ENCODE measurements around the gene MTAP. TPM values are rescaled to one million over a fixed set of nuclear protein-coding genes. Genes with fewer than 3 reads are reported as not detected.

Gene MTAP
- total RNA-seq: 10 to 100 TPM; 44.9 to 63.7 TPM

- CTCF ChIA-PET: interaction anchor here (1.1 to 2.9 kb wide), 6 partner anchors 10 to 337 kb away, joined by 3 to 11 read pairs (median 4); partner anchors contain the start of gene CDKN2B
- H3K36me3 Mint-ChIP-seq: peaks cover 14% of the 10 kb centered on the region
- H3K27me3 Mint-ChIP-seq: peaks cover 39% of the 10 kb centered on the region
Observed at GRCh38 chr9:21802418-21803000, at the start of gene MTAP. Gene MTAP, plus strand, starts transcription at chr9:21802636. Its CDS starts 113 bp downstream, at chr9:21802749.

GRCh38 chr9:21753523-21753922 lies 48.9 kb upstream of the MTAP start:
- CTCF ChIA-PET: no interaction called here
- no peaks in the 10 kb centered on the region for H3K9me3 Mint-ChIP-seq (ENCODE audit: low read depth)
- no peaks in the 10 kb centered on the region for H3K36me3 Mint-ChIP-seq
- ATAC-seq (no peak), DNase-seq (no peak)
- no peaks in the 10 kb centered on the region for H3K4me1 Mint-ChIP-seq
- H3K4me3 Mint-ChIP-seq: no peak overlapping the region
- H3K27me3 Mint-ChIP-seq: peaks cover 84% of the 10 kb centered on the region
- no peak overlapping the region for H3K27ac Mint-ChIP-seq

More at GRCh38 chr9:21802418-21803000, at the start of gene MTAP:
- peak within 1 kb of the TSS; percentile 97 for H3K27ac Mint-ChIP-seq
- H3K9me3 Mint-ChIP-seq (ENCODE audit: low read depth): no peaks in the 10 kb centered on the region
- DNase-seq (peak; percentile 80), ATAC-seq (peak; percentile 85)
- H3K4me3 Mint-ChIP-seq: peak within 1 kb of the TSS; percentile 97
- H3K4me1 Mint-ChIP-seq: peaks cover 39% of the 10 kb centered on the region

- no peak for ATAC-seq
- CTCF ChIA-PET: interaction anchor here (1.2 kb wide), 1 partner anchor 34 kb away, joined by 3 read pairs; no protein-coding TSS in a partner anchor
Observed at GRCh38 chr9:21754741-21755140, 47.7 kb upstream of the MTAP start.

GRCh38 chr9:21758540-21758939 lies 43.9 kb upstream of the MTAP start:
- H3K4me3 Mint-ChIP-seq: no peak overlapping the region
- no peaks in the 10 kb centered on the region for H3K9me3 Mint-ChIP-seq (ENCODE audit: low read depth)
- H3K36me3 Mint-ChIP-seq: no peaks in the 10 kb centered on the region
- no peak for DNase-seq
- peaks cover 85% of the 10 kb centered on the region for H3K27me3 Mint-ChIP-seq
- H3K4me1 Mint-ChIP-seq: peaks cover 7% of the 10 kb centered on the region
- no peak for ATAC-seq
- CTCF ChIA-PET: no interaction called here
- no peak overlapping the region for H3K27ac Mint-ChIP-seq

More at GRCh38 chr9:21754741-21755140, 47.7 kb upstream of the MTAP start:
- peaks cover 88% of the 10 kb centered on the region for H3K27me3 Mint-ChIP-seq
- no peak for DNase-seq
- H3K4me3 Mint-ChIP-seq: no peak overlapping the region
- no peaks in the 10 kb centered on the region for H3K9me3 Mint-ChIP-seq (ENCODE audit: low read depth)
- H3K36me3 Mint-ChIP-seq: no peaks in the 10 kb centered on the region
- H3K27ac Mint-ChIP-seq: no peak overlapping the region
- H3K4me1 Mint-ChIP-seq: no peaks in the 10 kb centered on the region

GRCh38 chr9:21761309-21761901 lies 41.0 kb upstream of the MTAP start:
- Mint-ChIP-seq H3K27ac (no peak overlapping the region), H3K27me3 (peaks cover 81% of the 10 kb centered on the region), H3K36me3 (no peaks in the 10 kb centered on the region), H3K4me3 (peak overlapping the region; percentile 1), H3K9me3 (ENCODE audit: low read depth) (no peaks in the 10 kb centered on the region), H3K4me1 (peaks cover 7% of the 10 kb centered on the region)
- peak; percentile 87 for ATAC-seq
- peak; percentile 73 for DNase-seq
- CTCF ChIA-PET: interaction anchor here (1.3 kb wide), 1 partner anchor 52 kb away, joined by 4 read pairs; no protein-coding TSS in a partner anchor

GRCh38 chr9:21762064-21762463 lies 40.4 kb upstream of the MTAP start:
- Mint-ChIP-seq H3K27ac (no peak overlapping the region), H3K27me3 (peaks cover 82% of the 10 kb centered on the region), H3K4me1 (peaks cover 7% of the 10 kb centered on the region), H3K36me3 (no peaks in the 10 kb centered on the region), H3K9me3 (ENCODE audit: low read depth) (no peaks in the 10 kb centered on the region), H3K4me3 (no peak overlapping the region)
- ATAC-seq (no peak), DNase-seq (no peak)
- CTCF ChIA-PET: no interaction called here

- ATAC-seq (no peak), DNase-seq (no peak)
- Mint-ChIP-seq H3K4me1 (peaks cover 7% of the 10 kb centered on the region), H3K27me3 (peaks cover 86% of the 10 kb centered on the region), H3K4me3 (no peak overlapping the region), H3K9me3 (ENCODE audit: low read depth) (no peaks in the 10 kb centered on the region), H3K36me3 (no peaks in the 10 kb centered on the region), H3K27ac (no peak overlapping the region)
- CTCF ChIA-PET: no interaction called here
Observed at GRCh38 chr9:21764846-21765245, 37.6 kb upstream of the MTAP start.

- CTCF ChIA-PET: no interaction called here
- peaks cover 1% of the 10 kb centered on the region for H3K36me3 Mint-ChIP-seq
Observed at GRCh38 chr9:21766096-21766495, 36.3 kb upstream of the MTAP start.

GRCh38 chr9:21770871-21771560 lies 31.4 kb upstream of the MTAP start:
- Mint-ChIP-seq H3K27ac (no peak overlapping the region), H3K4me3 (no peak overlapping the region), H3K9me3 (ENCODE audit: low read depth) (no peaks in the 10 kb centered on the region), H3K36me3 (peaks cover 1% of the 10 kb centered on the region), H3K27me3 (peaks cover 59% of the 10 kb centered on the region), H3K4me1 (no peaks in the 10 kb centered on the region)
- ATAC-seq (no peak), DNase-seq (no peak)
- CTCF ChIA-PET: interaction anchor here (1.0 kb wide), 1 partner anchor 11 kb away, joined by 3 read pairs; no protein-coding TSS in a partner anchor

More at GRCh38 chr9:21766096-21766495, 36.3 kb upstream of the MTAP start:
- no peak for ATAC-seq
- no peak overlapping the region for H3K27ac Mint-ChIP-seq
- H3K9me3 Mint-ChIP-seq (ENCODE audit: low read depth): no peaks in the 10 kb centered on the region
- H3K4me1 Mint-ChIP-seq: peaks cover 5% of the 10 kb centered on the region
- H3K4me3 Mint-ChIP-seq: no peak overlapping the region
- H3K27me3 Mint-ChIP-seq: peaks cover 89% of the 10 kb centered on the region
- no peak for DNase-seq

GRCh38 chr9:21777701-21778100 lies 24.7 kb upstream of the MTAP start:
- H3K27me3 Mint-ChIP-seq: peaks cover 18% of the 10 kb centered on the region
- ATAC-seq: peak; percentile 47
- H3K27ac Mint-ChIP-seq: no peak overlapping the region
- DNase-seq: no peak
- no peaks in the 10 kb centered on the region for H3K36me3 Mint-ChIP-seq
- CTCF ChIA-PET: interaction anchor here (0.7 kb wide), 1 partner anchor 1574 kb away, joined by 3 read pairs; no protein-coding TSS in a partner anchor
- H3K4me3 Mint-ChIP-seq: no peak overlapping the region
- H3K9me3 Mint-ChIP-seq (ENCODE audit: low read depth): no peaks in the 10 kb centered on the region
- no peaks in the 10 kb centered on the region for H3K4me1 Mint-ChIP-seq

- CTCF ChIA-PET: interaction anchor here (0.9 kb wide), 1 partner anchor 10 kb away, joined by 3 read pairs; no protein-coding TSS in a partner anchor
- Mint-ChIP-seq H3K27ac (no peak overlapping the region), H3K4me1 (no peaks in the 10 kb centered on the region), H3K9me3 (ENCODE audit: low read depth) (no peaks in the 10 kb centered on the region), H3K36me3 (no peaks in the 10 kb centered on the region), H3K4me3 (no peak overlapping the region), H3K27me3 (peaks cover 19% of the 10 kb centered on the region)
- no peak for DNase-seq
- ATAC-seq: no peak
Observed at GRCh38 chr9:21778304-21778703, 24.1 kb upstream of the MTAP start.

GRCh38 chr9:21779397-21779796 lies 23.0 kb upstream of the MTAP start:
- Mint-ChIP-seq H3K36me3 (no peaks in the 10 kb centered on the region), H3K9me3 (ENCODE audit: low read depth) (no peaks in the 10 kb centered on the region), H3K4me3 (no peak overlapping the region), H3K27ac (no peak overlapping the region), H3K27me3 (peaks cover 28% of the 10 kb centered on the region), H3K4me1 (no peaks in the 10 kb centered on the region)
- DNase-seq (no peak), ATAC-seq (no peak)
- CTCF ChIA-PET: no interaction called here

- CTCF ChIA-PET: interaction anchor here (0.6 to 1.9 kb wide), 4 partner anchors 9 to 463 kb away, joined by 3 to 7 read pairs (median 4); no protein-coding TSS in a partner anchor
- H3K27me3 Mint-ChIP-seq: peaks cover 44% of the 10 kb centered on the region
- no peak overlapping the region for H3K27ac Mint-ChIP-seq
- no peaks in the 10 kb centered on the region for H3K36me3 Mint-ChIP-seq
- H3K9me3 Mint-ChIP-seq (ENCODE audit: low read depth): no peaks in the 10 kb centered on the region
- ATAC-seq: no peak
- no peak overlapping the region for H3K4me3 Mint-ChIP-seq
- no peaks in the 10 kb centered on the region for H3K4me1 Mint-ChIP-seq
- DNase-seq: no peak
Observed at GRCh38 chr9:21781656-21782055, 20.8 kb upstream of the MTAP start.

Data from activated CD8-positive, alpha-beta memory T cell treated with anti-CD3 and anti-CD28 coated beads, Interleukin-2, amount 10 ng/mL, durations not matched to agents 7 days and 5 days (primary cell).